Stimulated activated CD4-positive, alpha-beta T cell treated with anti-CD3 and anti-CD28 coated beads, Interleukin-1b, Interleukin-23, amount 100 ng/mL, for 4 hours (primary cell): ENCODE data around the gene DMAC1.

Experiments
- DNase-seq, 2 donors: peaks; one replicate each; pipeline ENCODE4 v3.0.0-alpha.2; 2020; ENCODE audit warnings: low read depth in 2 of 2

DMAC1 gene

GRCh38 chr9:7783635-7784063 is 15.9 kb downstream of the DMAC1 start:
- no peak for DNase-seq

GRCh38 chr9:7782400-7783120 is 17.0 kb downstream of the DMAC1 start:
- no peak for DNase-seq

- no peak for DNase-seq
Measured at GRCh38 chr9:7780261-7780988, 19.2 kb downstream of the DMAC1 start.

DNA sequence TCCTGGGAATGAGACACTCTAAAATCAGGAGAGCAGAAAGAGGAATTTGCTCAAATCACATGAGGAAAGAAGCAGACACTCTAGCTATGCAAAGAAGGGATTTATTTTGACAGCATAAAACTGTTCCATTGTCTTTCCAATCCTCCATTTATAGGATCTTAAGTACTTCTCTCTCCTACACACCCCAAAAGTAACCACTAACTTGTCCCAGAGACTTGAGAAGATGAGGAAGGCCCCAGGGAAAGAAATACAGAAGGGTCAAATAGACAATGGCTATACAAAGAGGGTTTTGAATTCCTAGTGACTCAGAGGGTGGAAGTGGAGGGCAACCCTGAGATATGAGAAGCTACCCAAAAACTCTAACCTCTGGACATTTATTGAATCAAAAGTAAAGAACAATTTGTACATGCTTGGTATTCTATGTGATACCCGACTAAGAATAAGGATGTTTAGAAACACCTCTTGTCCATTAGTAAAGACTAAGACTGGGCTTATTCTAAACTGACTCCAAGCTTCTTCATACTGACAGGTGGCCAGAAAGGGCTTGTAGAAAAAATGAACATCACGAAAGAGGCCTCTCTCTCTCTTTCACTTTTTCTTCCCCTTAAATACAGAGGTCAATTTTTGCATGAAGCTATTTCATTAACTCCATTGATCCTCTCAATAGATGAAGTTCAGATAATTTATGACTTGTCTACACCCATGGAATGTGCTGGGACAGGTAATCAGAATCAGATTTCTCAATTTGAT is 20.6 kb downstream of the DMAC1 start:
- no peak for DNase-seq

DNA sequence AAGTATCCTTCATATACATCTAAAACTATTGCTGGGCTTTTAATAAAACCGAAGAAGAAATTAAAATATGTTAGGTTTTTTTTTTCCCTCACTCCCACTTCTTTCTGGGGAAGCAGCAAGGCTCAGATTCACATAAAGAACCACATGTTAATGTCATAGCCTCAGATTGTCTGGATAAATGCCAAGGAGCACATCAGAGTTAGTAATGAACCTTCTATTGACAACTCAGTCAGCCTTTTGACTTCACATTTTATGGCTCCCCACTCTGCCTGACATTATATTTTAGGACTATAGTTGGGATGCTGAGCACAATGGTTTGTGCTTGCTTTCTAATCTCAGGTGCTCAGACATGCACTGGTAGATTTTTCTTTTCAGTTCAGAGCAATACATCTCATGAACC is 21.8 kb downstream of the DMAC1 start:
- DNase-seq = no peak

DNA sequence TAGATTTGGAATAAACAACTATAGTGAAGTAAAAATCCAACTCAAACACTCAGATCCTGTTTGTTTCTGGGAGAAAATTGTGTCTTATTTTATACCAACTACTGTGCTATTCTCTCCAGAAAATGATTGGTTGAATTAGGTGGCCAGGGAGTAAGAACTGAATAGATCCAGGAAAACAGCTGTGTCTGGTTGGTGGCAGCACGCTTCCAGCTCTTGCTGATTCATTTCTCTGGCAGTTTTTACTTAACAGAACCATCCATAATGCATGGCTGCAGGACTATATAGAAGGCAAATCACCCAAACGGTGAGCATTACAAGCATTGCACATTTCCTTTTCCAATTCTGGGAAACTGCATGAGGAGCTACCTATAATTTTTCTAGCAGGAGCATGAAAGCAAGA is 29.5 kb downstream of the DMAC1 start:
- no peak for DNase-seq

DNA sequence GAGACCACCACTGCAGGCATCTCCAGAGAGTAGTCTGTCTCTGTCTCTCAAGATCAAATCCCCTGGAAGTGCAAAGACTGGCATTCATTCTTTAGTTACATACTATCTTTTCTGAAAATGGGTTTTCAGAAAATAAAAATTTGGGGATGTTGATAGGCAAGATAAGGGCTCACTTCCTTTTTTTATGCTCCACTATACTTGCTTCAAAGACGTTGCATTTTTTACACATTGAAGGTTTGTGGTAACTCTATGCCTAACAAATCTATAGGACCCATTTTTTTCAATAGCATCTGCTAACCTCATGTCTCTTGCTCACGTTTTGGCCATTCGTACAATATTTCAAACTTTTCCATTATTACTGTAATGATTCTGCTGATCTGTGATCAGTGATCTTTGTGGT is 37.0 kb downstream of the DMAC1 start:
- DNase-seq = no peak

- DNase-seq = no peak
Measured at GRCh38 chr9:7760014-7760415, 39.6 kb downstream of the DMAC1 start.

DNA sequence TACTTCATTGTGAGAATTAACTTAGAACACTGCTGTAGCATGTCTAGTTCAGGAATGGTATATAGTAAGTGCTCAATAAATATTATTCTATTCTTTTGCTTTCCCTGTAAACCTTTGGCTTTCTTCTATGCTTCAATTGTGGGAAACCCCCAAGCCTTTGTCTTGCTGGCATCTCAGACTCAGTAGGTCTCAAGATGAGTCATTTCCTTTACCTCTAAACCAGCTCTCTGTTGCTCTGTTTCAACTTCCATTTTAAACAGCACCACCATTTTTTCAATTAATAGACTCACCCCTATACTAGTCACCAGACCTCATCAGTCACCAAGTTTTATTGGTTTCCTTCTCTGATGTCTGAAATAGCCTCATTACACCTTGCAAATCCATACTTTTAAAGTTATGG is 43.5 kb downstream of the DMAC1 start:
- peak in 1 of 2 donors; percentile 1 for DNase-seq

DNA sequence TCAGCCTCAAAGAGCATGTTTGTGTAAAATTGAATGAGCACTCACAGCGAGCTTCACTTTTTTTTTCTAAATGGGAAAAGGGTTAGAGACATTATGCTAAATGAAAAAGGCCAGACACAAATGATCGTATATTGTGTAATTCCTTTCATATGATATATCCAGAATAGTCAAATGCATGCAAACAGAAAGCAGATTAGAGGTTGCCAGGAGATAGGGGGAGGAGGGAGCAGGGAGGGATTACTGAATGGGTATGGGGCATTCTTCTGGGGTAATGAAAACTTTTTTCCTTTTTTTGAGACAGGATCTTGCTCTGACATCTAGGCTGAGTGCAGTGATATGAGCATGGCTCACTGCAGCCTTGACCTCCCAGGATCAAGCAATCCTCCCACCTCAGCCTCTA is 47.1 kb downstream of the DMAC1 start:
- DNase-seq = no peak
